Myometrial cell (primary cell): ENCODE results near the gene VKORC1. TPM values are rescaled to one million over a fixed set of nuclear protein-coding genes. Genes with fewer than 3 reads are reported as not detected.

Experiments
- total RNA-seq: library from RNA; depleted of rRNA; stranded (reverse); fragments of >200 nt; gene quantifications from 2 replicates; pipeline ENCODE4 v1.2.3, GENCODE V29; 2015

Gene VKORC1
- 211 and 231 TPM in 2 replicates for total RNA-seq

DNA sequence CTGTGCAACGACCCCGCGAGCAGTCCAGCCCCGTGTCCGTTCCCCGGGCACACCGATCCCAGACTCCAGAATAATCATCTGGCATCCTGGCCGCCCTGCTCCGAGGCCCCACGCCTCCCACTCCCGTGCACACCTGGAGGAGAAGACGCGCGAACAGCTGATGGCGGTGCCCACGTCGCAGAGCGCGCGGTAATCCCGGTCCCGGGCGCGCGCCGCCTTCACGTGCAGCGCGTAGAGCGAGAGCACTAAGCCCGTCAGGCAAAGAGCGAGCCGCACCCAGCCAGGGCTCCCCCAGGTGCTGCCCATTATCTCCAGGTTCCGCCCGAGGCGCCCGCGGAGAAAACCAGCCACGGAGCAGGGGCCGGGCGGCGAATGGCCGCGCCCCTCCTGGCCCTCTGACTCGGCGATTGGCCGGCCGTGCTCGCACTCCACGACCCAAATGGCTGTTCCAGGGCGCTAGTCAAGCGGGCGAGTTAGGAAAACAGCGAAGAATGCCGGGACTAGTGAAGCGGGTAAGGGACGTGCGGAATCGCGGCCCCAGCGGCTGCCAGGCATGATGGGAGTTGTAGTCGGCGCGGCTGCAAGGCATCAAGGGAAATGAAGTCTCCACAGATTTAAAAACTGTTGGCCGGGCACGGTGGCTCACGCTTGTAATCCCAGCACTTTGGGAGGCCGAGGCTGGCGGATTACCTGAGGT, at the start of gene VKORC1:
Gene VKORC1, minus strand, starts transcription at position 374 of the 697 bp plus-strand sequence. Its CDS starts 68 bp downstream, at position 306.

DNA sequence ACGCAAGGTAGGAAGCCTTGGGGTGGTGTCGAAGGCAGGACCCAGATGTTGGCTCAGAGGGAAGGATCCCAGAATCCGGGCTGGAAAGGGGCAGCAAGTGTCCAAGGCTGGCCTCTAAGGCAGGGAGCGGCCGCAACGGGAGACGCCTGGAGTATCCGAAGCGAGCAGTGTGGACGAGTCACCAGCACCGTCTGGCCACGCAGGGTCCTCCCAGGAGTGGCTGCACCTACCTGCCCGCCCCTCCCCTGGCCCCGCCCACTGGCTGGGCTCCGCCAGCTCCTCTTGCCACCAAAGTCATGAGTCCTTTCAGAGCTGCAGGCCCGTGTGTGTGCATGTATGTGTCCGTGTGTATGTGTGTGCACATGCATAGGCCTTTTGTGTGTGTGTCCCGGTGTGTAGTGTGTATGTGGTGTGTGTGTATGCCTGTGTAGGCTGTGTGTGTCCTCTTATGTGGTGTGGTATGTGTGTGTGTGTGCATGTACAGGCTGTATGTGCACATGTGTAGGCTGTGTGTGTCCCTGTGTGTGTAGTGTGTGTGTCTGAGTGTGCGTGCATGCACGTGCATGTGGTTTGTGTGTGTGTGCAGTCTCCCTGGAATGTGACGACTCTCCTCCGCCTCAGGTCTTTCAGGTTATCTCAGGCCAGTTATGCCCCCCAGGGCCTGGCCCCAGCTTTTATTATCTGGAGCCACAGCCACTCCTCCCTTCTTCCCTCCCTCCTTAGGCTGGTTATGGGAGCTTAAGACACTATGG, 41.1 kb upstream of the VKORC1 start, which contains the start of gene PRSS8:
Gene PRSS8, minus strand, starts transcription at position 193 of the 752 bp plus-strand sequence. CDS start 229 bp downstream, outside the sequence.

DNA sequence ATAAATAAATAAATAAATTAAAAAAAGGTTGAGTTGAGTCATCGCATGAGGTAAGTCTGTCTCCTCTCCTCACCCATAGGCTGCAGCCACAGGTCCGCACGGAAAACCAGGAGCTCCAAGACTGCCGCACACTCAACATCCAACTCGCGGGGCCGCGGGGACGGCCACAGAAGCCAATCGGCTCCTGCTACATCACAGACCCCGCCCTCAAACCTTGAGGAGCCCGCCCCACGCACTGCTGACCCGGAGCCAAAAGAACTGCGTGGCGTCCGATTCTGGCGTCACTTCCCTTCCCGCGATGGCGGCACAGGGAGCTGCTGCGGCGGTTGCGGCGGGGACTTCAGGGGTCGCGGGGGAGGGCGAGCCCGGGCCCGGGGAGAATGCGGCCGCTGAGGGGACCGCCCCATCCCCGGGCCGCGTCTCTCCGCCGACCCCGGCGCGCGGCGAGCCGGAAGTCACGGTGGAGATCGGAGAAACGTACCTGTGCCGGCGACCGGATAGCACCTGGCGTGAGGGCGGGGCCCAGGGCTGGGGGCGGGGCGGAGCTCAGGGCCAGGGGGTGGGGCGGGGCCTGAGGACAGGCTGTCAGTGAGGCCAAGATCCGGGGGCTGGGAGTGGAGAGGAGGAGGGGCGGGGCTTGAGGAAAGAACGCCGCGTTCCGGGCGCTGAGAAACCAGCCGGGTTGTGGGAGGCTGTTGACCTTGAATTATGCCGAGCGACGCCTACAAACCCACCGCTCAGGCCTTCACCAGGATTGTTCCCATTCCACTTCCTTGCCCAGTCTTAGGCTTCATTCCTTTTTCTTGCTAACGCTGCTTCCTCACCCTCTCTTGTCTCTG, 23.0 kb upstream of the VKORC1 start, which contains the start of gene KAT8:
Gene KAT8, plus strand, starts transcription at position 281 of the 839 bp plus-strand sequence. Its CDS starts 18 bp downstream, at position 299.

DNA sequence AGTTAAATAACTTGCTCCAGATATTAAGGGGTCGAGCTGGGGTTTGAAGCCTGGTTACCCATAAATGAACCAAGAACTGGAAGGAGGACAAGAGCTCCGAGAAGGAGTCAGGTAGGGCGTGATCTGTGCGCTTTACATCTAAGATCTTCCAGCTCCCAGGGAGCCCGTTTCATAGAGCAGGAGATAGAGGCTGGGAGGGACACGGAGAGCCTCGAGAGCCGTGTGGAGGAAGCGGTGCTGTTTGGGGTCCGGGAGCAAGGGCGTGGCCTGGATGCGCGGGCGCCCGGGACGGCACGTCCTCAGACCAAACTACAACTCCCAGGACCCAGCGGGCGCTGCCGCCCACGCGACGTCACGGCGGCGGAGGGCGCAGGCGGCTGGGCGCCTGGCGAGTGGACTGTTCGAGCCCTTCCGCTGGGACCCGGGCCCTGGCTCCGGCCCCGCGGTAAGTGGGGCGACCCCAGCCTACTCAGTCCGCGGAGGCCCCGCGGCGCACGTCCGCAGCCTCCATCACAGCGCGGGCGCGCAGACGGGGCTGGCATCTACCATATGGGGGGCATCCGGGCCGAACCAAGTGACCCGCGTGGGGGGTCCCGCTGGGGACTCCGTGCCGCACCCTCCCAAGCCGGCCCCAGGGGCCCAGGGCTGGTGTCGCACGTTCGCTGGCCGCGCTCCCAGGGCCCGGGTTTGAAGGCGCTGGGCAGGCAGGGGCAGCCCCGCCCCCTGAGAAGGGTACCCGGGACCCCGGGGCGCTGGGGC, 13.6 kb upstream of the VKORC1 start, which contains the start of gene BCKDK:
Gene BCKDK, plus strand, starts transcription at position 352 of the 759 bp plus-strand sequence. CDS start 838 bp downstream, outside the sequence.

DNA sequence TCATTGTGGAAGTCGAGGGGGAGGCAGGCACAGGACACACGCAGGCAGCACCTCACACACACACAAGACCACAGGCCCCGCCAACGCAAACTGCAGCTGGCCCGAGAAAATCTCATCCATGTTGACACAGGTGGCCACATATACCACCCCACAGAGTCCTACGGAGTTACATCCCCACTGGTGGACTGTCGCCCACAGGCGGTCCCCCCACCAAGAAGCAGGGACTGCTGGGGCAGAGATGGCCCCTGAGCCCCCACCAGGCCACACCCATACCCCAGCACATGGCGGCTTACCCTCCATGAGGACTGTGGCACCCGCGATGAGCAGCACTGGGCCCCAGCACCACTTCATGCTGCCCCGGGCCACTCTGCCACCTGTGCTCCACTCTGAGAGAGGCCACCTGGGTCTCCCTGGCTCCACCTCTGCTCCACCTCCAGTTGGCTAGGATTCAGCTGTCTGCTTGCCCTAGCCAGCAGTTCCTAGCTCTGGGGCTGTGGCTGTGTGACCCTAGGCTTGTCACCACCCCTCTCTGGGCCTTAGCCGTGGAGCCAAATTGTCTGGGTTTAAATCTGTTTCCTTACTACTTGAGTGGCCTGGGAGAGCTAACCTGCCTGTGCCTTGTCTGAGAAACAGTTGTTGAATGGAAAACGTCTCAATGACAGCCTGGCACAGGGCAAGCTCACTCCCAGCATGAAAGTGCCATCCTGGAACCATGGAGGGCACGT, 6.0 kb downstream of the VKORC1 start, which contains the start of gene PRSS53:
Gene PRSS53, minus strand, starts transcription at position 485 of the 725 bp plus-strand sequence. Its CDS starts 134 bp downstream, at position 351.

DNA sequence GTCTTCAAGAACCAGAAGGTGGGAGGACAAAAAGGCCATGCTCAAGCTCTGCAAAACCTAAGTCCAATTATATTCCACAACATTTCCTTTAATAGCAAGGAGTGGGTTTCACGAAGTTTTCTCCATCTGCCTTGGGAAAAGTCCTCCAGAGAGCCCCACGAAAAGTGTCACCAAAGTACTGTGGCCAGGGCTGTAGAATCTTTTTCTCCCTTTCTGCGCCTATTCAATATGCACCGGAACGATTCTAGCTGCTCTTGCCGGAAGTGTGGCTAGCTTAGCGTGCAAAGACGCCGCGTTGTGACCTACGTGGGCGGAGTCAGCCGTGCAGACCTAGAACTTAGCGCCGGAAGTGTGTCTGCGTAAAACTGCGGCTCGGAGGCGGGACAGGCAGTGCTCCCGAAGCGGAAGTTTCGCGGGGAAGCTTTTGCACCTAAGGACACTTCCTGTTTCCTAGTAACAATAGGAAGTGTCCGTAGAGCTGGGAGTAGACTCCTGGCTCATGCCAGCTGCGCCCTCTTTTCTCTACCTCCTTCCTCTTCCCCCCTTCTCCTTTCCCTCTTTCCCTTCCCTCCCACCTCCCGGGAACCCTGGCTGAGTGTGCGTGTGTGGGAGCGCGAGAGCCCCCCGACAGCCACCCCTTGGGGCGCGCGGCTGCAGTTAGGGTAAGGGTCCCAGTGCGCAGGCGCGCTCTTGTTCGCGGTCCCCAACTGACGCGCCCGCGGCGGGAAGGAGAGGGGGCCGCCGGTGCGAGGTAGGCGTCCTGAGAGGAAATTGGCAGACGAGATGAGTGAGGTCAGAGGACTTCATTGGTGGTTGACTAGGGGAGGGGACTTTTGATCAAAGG, 20.4 kb downstream of the VKORC1 start, which contains the start of the genes ZNF646 and ZNF668:
Gene ZNF646, plus strand, starts transcription at position 453 of the 844 bp plus-strand sequence. CDS start 1,903 bp downstream, outside the sequence.
Gene ZNF668, minus strand, starts transcription at position 271 of the 844 bp plus-strand sequence. CDS start 9,781 bp downstream, outside the sequence.

Other genes starting within 250 kb of the VKORC1 start
- 77.8 and 85.3 TPM in 2 replicates for gene BCL7C, start 200.7 kb downstream of the VKORC1 start, total RNA-seq
- 3.9 and 11.2 TPM in 2 replicates for gene CTF1, start 198.2 kb downstream of the VKORC1 start, total RNA-seq
- 26.6 and 34.0 TPM in 2 replicates for gene FBXL19, start 171.2 kb downstream of the VKORC1 start, total RNA-seq
- gene ORAI3, start 145.7 kb downstream of the VKORC1 start, total RNA-seq: 65.9 and 71.5 TPM in 2 replicates
- gene SETD1A, start 137.0 kb downstream of the VKORC1 start, total RNA-seq: 3.2 TPM in 2 replicates
- 24.5 and 26.2 TPM in 2 replicates for gene HSD3B7, start 109.6 kb downstream of the VKORC1 start, total RNA-seq
- gene STX1B, start 84.2 kb downstream of the VKORC1 start, total RNA-seq: 0.86 and 1.4 TPM in 2 replicates
- 24.8 and 36.2 TPM in 2 replicates for gene STX4, start 61.2 kb downstream of the VKORC1 start, total RNA-seq
- gene ZNF668, start 20.6 kb downstream of the VKORC1 start, total RNA-seq: 14.4 and 16.1 TPM in 2 replicates
- gene ZNF646, start 20.4 kb downstream of the VKORC1 start, total RNA-seq: 6.9 and 15.6 TPM in 2 replicates
- under 0.01 and 1.4 TPM in 2 replicates for gene PRSS53, start 5.9 kb downstream of the VKORC1 start, total RNA-seq
- gene BCKDK, start 13.6 kb upstream of the VKORC1 start, total RNA-seq: 64.9 and 65.9 TPM in 2 replicates
- gene KAT8, start 22.9 kb upstream of the VKORC1 start, total RNA-seq: 31.2 and 33.7 TPM in 2 replicates
- gene PRSS8, start 40.9 kb upstream of the VKORC1 start, total RNA-seq: not detected in 2 replicates
- gene PRSS36, start 55.3 kb upstream of the VKORC1 start, total RNA-seq: 0.18 and 2.0 TPM in 2 replicates
- gene FUS, start 85.3 kb upstream of the VKORC1 start, total RNA-seq: 52.8 and 55.5 TPM in 2 replicates
- gene PYCARD, start 108.0 kb upstream of the VKORC1 start, total RNA-seq: 87.2 and 112 TPM in 2 replicates
- gene TRIM72, start 119.3 kb upstream of the VKORC1 start, total RNA-seq: not detected in 2 replicates
- not detected in 2 replicates for gene PYDC1, start 122.3 kb upstream of the VKORC1 start, total RNA-seq
- gene ITGAM, start 165.2 kb upstream of the VKORC1 start, total RNA-seq: not detected in 2 replicates